NCI-H2196 treated with DMSO at 0.1 percent for 48 hours (cell line): ENCODE results near the gene LRRC25.
A peak's percentile ranks its signal among the peaks of the same experiment; 100 is the strongest.

Experiments
- DNase-seq: peaks from one replicate; lab custom pipeline; 2025; ENCODE audit not compliant: unreplicated experiment; lab: John Stamatoyannopoulos, UW

LRRC25 gene

DNA sequence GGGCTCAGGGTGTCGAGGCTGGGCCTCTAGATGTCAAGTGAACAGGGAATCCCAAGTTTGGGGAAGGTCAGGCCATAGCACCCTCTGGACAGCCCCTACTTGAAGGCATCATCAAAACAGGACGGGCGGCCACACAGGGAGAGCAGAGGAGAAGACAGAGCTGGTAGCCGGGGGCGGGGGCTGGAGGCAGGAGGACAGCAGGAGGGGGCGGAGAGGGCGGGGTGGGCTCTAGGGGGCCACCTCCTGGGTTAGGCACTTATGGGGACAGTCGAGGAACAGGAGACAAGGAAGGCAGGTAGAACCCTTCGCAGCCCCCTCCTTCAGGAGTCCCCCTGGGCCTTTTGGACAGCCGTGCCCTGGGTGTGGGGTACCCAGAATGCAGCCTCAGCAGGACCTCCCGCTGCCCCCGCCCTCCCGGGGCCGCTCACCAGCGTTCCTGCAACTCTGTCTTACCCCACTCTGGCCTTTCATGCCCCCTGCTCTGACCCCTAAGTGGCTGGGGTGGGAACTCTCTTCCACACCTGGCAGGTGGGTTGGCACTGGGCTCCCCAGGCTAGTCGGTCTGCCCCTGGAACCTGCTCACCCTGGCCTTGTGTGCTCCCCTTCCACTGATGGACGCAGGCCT lies 27.6 kb upstream of the LRRC25 start:
- no peak for DNase-seq

DNA sequence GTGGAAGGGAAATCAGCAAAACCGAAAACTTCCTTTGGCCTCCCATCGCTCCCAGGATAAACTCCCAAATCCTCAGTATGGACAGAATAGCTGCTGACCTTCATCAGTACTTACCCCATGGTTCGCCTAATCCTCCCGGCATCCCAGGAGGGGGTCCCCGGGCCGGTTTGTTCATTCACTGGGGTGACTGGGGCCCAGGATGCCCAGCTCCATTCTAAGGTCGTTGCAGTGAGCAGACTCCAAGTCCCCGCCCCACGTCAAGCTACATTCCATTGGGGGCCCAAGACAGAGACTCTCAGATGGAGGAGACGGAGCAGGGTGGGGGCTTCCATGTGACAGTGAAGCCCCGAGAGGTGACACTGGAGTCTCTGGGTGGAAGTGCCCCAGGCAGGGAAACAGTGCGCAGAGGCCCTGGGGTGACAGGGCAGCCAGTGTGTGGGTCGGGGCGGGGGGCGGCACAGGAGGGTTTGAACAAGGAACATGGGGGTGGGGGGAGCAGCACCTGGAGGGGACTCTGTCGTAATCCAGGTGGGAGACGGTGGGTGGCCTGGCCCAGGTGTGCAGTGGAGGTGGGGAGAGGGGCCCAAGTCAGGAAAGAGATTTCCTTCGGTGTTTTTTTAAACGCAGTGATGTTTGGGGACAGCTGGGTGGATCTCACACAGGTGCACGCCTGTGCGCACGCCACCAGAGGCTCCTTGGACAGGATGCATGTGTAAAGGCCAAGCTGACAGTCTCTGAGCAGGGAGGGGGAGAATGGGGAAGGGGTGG lies 26.9 kb upstream of the LRRC25 start:
- no peak for DNase-seq

DNA sequence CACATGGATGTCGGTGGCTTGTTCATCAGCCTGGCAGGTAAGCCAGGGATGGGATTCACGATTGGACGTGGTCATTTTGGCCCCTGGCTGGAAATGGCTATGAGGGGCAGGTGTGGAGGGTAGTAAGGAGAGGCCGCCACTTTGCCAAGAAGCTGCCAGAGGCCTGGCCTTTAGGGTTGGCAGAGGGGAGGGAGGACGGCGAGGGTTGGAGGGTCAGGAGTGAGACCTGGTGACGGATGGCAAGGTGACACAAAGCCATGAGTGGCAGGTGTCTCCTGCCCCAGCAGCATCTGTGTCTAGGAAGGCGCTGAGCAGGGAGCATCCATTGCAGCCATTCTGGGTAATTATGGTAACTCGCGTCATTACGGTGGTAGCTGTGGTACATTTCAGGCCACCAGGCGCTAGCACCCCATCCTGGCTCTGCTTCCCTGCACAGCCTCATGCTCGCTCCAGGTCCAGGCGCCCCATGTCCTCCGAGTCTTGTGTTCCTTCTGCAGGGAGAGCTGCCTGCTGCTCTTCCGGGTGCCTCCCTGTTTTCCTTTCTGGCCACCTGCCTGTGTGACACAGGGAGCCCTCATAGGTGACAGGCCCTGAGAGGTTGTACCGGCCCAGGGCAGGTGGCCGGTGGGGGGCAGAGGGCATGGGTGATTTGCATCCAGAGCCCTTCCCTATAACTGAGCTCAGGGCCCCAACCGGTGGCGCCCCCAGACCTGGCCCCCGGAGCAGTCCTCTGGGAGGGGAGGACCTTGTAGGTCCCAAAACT lies 26.0 kb upstream of the LRRC25 start:
- no peak for DNase-seq

DNA sequence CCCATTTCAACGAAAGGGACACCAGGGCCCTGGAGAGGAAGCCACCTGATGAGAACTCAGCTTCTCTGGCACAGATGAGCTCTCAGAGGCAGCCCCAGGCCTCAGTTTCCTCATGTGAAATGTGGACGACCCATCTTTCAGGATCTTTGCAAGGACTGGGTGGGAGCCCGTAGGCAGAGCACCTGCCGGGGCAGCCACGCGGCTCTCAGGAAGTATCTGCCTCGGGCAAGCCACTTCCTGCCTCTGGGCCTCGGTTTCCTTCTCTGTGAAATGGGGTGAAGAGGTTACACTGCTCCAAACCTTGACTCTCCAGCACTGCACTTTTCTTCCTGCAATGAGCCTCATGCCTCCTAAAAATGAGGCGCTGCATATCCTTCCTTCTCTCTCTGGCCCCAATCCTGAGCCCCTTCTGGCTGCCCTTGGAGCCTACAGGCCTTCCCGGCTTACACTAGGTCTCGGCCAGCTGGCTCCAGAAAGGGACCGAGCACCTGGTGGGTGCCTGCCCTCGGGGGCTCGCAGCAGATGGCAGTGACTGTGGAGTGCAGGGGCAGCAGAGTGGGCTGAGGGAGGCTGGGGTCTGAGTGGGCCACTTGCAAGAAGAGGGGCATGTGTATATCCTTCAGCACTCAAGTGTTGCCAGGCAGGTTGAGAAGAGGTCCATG lies 25.2 kb upstream of the LRRC25 start:
- no peak for DNase-seq

DNA sequence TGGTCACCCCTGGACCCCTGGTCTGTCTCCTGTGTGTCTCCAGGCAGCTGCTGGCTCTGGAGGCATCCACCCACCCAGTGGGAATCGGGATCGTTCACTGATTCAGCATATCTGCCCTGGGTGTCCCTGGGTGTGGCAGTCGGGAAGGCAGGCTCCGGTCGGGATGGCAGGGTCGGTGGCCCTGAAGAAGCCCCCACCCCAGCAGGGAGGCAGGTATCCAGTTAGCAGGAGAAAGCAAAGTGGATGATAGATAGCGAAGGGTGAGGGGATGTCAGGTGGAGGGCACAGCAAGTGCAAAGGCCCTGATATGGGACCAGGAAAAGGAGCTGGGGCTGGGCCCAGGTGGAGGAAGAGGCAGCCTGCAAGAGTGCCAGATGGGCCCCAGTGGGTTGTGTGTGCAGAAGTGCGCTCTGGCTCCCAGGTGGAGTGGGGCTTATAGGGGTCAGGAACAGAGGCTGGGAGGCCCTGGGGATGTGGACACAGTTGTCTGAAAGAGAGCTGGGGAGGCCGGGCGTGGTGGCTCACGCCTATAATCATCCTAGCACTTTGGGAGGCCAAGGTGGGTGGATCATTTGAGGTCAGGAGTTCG lies 24.0 kb upstream of the LRRC25 start:
- no peak for DNase-seq

DNA sequence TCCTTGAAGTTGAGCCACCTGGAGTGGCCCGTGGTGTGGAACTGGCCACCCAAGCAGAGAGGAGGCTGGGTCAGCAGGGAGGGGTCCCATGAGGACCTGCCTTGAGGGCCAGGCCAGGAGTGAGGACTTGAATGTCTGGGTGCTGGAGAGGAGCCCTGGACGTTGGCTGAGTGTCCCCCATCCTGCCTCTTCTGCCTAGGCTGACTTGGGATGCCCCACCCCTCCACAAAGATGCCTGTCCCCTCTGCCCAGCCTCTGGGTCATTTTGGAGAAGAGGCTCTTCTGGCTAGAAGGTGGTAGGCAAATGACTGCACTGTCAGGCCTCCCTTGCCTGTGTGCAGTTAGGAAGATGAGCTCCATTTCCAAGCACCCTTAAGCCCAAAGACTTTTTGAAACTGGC lies 23.5 kb upstream of the LRRC25 start:
- DNase-seq: no peak

DNA sequence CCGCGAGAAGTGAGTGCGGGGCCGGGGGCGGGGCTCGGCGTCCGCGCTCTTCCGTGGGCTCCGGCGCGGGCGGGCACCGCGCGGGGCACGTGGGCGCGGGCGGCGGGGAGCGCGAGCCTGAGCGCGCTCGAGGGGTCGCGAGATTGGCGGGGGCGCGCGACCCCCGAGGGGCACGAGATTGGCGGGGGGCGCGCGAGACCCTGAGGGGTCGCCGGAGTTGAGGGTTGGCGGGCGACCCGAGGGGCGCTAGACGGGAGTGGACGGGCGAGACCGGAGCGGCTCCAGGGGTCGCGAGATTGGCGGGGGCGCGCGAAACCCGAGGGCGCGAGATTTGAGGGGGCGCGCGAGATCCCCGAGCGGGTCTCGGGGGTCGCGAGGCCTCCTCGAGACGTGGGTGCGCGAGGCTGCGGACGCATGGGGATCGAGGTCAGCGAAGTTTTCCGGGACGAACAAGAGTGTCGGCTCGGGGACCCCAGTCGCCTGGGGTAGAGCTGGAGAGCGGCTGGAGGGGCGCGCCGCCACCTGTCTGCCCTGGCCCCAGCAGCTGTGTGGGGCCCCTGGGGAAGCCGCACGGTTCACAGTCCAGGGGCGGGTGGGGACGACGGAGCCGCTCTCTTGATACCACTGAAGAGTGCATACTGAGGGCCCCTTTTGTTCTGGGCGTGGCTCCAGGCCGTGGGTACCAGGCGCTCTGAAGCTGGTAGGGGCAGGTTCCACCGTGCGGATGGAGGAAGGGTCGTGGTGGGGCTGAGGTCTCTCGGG lies 22.5 kb upstream of the LRRC25 start:
- DNase-seq: no peak

DNA sequence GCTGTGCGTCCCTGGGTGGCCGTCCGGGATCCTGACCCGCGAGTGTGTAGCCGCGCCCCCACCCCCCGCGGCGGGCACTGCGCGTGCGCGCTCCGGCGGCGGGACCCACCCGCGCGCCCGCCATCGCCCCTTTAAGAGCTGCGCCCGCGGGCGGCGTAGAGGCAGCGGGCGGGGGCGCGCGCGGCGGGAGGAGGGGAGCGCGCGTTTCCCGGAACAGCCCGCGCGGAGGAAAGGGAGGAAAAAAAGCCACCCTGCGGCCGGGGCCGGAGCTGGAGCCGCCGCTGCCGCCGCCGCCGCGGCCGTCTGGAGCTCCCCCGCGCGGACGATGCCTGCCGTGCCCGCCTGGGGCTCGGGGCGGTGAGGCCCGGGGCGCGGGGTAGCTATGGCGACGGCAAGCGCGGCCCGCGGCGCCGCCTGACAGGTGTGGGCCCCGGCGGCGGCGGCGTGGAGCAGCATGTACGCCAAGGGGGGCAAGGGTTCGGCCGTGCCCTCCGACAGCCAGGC lies 21.8 kb upstream of the LRRC25 start, which contains the start of gene SSBP4:
SSBP4 (plus strand) TSS at position 204 of the 504 bp plus-strand sequence; CDS start at position 455, 251 bp downstream.
- DNase-seq: peak; percentile 60

DNA sequence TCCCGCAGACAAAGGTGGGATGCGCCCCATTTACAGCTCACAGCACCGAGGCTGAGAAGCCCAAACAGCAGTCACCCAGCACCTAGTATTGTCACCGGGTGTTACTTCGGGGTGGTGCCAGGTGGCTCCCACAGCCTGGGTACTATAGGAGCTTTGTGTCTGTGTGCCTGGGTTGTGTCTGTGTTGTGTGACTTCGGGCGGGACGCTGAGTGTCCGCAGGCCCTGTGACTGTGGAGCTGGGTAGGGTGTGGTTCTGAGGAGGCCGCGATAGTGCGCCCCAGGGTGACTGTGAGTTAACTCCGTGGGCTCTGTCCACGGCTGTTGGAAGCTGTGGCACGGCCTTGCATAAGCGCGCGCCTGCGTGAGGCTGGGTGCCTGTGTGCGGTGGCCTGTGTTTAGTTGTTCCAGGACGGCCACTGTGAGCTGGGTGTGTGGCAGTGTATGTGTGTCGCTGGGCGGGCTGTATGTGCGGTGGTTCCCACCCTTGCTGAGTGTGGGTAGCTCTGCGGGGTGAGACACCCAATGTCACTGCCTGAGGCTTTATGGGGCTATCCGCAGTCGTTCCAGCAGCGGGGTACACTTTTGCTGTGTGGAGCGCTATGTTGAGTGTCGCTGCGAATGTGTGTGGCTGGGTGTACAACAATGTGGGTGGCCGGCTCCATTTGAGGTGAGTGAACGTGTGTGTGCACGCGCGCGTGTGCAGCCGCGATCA lies 21.2 kb upstream of the LRRC25 start:
- DNase-seq: no peak

DNA sequence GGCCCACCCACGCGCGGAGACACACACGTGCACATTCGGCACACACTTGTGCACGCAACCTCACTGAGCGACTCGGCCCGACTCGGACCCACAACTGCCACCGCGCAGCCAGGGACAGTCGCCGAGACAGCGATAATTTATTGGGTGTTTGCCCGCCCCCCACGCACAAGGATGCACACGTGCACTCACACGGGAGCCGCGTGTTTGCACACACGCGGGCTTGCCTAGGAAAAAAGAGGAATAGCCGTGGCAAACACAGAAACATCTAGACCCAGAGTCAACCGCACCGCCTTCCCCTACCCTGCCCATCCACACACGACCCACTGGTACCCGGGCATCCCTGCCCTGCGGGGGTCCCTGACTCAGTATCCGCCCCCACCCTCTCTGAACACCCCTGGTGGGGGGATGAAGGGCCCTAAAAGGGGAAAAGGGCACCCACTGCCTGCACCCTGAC lies 20.6 kb upstream of the LRRC25 start:
- no peak for DNase-seq

DNA sequence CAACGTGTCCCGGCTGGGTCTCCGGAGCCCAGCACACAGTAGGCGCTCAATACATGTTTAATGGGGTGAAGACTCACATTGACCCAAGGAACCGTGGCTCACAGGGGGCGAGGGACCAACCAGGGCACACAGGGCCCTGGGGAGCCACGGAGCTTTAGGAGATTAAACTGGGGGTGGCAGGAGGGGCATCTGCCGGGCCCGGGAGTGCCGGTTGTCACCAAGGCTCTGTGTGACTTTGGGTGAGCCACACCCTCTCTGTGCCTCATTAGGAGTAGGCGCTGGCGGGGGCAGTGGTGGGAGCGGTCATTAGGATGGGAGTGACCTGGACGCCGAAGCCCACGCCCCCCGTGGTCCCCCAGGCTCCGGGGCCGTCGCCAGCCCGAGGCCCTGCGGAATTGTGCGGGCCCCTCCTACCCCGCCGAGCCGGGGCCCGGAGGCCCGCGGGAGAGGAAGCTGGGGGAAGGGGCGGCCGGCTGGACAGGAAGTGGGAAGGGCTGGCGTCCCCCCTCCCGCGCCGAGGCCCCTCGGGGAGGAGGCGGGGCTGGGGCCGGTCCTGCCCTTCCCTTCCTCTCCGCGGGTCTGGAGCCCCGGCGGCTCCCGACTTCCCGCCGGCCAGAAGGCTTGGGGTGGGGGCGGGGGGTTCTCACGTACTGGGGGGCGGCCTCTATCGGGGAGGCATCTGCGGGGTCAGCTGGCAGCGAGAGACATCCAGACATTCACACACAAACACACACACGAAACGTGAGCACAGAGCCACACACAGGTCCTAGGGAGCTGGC lies 20.0 kb upstream of the LRRC25 start:
- peak; percentile 66 for DNase-seq

DNA sequence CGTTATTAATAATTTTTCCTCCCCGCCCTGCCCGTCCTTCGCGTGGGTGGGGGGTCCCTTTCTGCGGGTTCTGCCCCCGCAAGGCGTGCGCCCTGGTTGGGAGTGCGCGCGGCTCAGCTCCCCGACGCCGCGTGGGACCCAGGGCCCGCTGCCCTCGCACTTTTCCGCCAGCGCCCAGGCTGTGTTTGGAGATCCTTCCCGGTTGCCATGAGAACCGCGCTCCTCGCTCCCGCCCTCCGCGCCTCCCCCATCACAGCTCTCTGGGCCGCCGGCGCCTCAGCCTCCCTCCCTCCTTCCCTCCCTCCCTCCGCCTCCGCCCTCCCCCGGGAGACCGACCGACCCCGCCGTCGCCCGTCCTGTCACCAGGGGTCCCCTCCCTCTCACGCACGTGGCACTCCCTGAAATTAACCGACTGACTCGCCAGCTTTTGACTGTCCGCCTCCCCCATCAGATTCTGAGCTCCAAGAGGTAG lies 19.4 kb upstream of the LRRC25 start:
- DNase-seq: peak; percentile 95

DNA sequence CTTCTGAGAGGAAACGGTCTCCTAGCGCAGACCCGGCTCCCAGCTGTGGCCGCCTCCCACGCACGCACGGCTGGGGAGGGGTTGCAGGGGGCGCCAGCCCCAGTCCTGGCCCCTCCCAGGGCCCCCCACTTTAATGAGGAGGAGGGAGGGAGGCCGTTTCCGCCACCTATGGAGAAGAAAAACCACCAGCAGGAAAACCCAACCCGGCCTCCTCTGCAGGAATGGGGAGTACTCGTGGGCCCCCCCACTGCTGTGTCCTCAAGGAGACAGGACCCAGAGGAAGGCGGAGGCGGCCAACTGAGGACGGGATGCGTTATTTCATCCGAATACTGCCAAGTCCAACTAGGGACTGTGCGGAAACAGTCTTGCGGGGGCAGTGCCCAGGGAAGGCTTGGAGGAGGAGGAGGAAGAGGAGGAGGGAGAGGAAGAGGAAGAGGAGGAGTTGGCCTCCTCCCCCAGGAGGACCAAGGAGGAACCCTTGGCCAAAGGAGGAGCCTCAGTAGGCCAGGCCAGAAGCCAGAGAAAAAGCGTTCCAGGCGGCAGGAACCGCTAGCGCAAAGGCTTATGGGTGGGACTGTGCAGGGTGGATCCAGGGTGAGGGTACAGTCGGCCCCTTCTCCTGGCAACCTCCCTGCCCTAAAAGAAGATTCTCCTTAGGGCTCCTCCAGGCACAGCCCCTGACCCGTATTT lies 17.9 kb upstream of the LRRC25 start:
- DNase-seq: no peak

DNA sequence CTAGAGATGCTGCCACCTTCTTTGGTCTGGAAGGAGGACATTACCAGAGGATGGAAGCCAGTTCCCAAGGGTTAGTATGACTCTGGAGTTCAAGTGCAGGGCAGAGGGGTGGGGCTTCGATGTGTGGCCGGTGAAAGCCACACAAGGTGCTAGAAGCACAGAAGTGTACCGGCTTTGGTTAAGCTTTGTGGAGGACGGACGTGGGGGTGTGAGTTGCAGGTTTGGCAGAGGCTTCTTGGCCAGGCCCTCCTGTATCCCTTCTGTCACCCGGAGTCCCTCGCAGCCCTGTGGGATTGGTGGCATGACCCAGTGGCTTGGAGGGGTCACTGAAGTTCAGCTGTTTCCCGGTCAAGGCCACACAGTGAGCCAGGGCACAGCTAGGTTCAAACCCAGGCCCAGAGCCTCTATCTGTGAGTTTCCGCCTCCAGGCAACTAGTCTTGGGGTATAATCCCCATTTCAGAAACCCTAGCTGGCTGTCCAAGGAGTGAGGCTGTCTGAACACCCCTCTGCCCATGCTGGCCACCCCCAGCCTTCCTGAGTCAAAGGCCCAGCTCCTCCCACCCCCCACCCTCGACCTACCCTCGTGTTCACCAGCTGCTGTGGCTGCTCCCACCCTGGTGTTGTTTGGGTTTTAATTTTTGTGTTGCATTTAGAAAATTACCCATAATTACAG lies 17.2 kb upstream of the LRRC25 start:
- no peak for DNase-seq

DNA sequence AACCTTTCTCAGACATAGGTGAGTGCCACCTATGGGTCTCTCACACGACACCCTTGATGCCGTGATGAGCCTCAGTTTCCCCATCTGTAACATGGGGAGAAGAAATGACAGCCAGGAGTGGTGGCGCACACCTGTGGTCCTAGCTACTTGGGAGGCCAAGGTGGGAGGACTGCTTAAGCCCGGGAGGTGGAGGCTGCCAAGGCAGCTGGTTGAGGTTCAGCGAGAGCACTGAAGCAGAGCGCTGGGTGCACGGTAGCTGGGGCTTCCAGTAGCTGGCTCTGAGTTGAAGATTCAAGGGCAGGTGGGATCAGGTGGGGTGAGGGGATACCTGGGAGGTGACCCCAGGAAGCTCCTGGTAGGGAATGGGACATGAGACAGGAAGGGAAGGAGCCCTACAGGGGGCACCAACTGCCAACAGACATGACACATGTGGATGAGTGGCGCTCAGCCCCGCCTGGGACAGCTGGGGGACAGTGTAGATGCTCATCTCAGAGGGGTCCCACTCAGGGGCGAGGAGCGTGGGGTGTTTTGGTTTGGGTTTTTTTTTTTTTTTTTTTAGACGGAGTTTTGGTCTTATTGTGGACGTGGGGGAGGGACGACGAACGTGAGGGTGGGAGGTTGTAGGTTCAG lies 15.3 kb upstream of the LRRC25 start:
- no peak for DNase-seq

DNA sequence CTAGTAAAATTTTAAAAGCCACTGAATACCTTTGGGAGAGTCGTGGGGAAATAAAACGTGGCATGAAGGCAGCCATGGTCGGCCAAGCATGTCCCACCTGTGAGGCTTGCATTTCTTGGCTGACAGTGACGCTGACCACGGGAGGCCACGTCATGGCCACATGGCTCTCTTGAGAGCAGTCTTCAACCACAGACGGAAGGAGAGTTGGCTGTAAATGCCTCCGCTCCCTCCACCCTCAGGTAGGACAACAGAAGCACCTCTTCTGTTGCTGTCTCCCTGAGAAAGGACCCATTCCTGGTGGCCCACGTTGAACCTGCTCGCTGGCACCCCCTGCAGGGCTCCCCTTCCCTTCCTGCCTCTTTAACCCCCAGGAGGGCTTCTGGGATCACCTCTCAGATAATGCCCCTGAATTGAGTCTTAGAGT lies 10.6 kb upstream of the LRRC25 start:
- no peak for DNase-seq

DNA sequence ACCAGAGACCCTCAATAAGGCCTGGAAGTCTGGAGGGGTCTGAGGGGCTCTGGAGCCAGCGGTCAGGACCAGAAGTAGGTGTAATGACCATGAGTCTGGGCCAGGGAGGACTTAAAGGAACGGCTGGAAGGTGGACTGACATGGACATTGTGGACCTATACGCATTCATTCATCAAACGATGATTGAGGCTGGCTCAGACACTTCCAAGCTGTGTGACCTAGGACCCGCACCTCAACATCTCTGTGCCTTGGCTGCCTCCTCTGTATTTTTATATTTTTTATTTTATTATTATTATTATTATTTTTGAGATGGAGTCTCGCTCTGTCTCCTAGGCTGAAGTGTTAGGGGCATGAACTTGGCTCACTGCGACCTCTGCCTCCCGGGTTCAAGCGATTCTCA lies 9.3 kb upstream of the LRRC25 start:
- no peak for DNase-seq
